ENCODE data around the gene TUT4. TPM values are rescaled to one million over a fixed set of nuclear protein-coding genes. Genes with fewer than 3 reads are reported as not detected.

Gene TUT4
- total and polyA plus RNA-seq, 2 experiments from 2014 or later, result 42.6 to 93.3 TPM

- Histone ChIP-seq H3K36me3 (peaks cover 3% of the 10 kb centered on the region), H3K4me3 (no peak overlapping the region), H3K9me3 (ENCODE audit: low read depth) (no peaks in the 10 kb centered on the region), H3K27me3 (no peaks in the 10 kb centered on the region), H3K4me1 (ENCODE audit: low read depth) (no peaks in the 10 kb centered on the region), H3K27ac (no peak overlapping the region)
- TF ChIP-seq CTCF (IDR thresholded peaks at IDR 0.05; ENCODE audit: low read depth, low read length), result no peak
- no peak for DNase-seq (ENCODE audit: low read depth in 1 of 2, low spot score in 1 of 2)
Measured at GRCh38 chr1:52532247-52532646, 20.6 kb downstream of the TUT4 start.

GRCh38 chr1:52531249-52531872, 21.5 kb downstream of the TUT4 start:
- Histone ChIP-seq H3K4me3 (no peak overlapping the region), H3K27me3 (no peaks in the 10 kb centered on the region), H3K9me3 (ENCODE audit: low read depth) (no peaks in the 10 kb centered on the region), H3K27ac (no peak overlapping the region), H3K4me1 (ENCODE audit: low read depth) (no peaks in the 10 kb centered on the region), H3K36me3 (peaks cover 3% of the 10 kb centered on the region)
- no peak for DNase-seq (ENCODE audit: low read depth in 1 of 2, low spot score in 1 of 2)
- no peak for TF ChIP-seq CTCF (IDR thresholded peaks at IDR 0.05; ENCODE audit: low read depth, low read length)

- no peak overlapping the region for H3K4me3 ChIP-seq
- no peaks in the 10 kb centered on the region for H3K9me3 ChIP-seq (ENCODE audit: low read depth)
- no peak for DNase-seq (ENCODE audit: low read depth in 1 of 2, low spot score in 1 of 2)
- no peak for TF ChIP-seq CTCF (IDR thresholded peaks at IDR 0.05; ENCODE audit: low read depth, low read length)
- H3K27ac ChIP-seq, result no peak overlapping the region
- no peaks in the 10 kb centered on the region for H3K4me1 ChIP-seq (ENCODE audit: low read depth)
- H3K27me3 ChIP-seq, result no peaks in the 10 kb centered on the region
- H3K36me3 ChIP-seq, result peaks cover 8% of the 10 kb centered on the region
Measured at GRCh38 chr1:52530563-52531144, 22.2 kb downstream of the TUT4 start.

- DNase-seq (ENCODE audit: low read depth in 1 of 2, low spot score in 1 of 2), result peak in 1 of 2 donors; percentile 10
- Histone ChIP-seq H3K9me3 (ENCODE audit: low read depth) (no peaks in the 10 kb centered on the region), H3K27ac (no peak overlapping the region), H3K36me3 (peaks cover 23% of the 10 kb centered on the region), H3K27me3 (no peaks in the 10 kb centered on the region), H3K4me3 (no peak overlapping the region), H3K4me1 (ENCODE audit: low read depth) (no peaks in the 10 kb centered on the region)
- no peak for TF ChIP-seq CTCF (IDR thresholded peaks at IDR 0.05; ENCODE audit: low read depth, low read length)
Measured at GRCh38 chr1:52523376-52523775, 29.5 kb downstream of the TUT4 start.

- no peak for TF ChIP-seq CTCF (IDR thresholded peaks at IDR 0.05; ENCODE audit: low read depth, low read length)
- peak in 1 of 2 donors; percentile 17 for DNase-seq (ENCODE audit: low read depth in 1 of 2, low spot score in 1 of 2)
Measured at GRCh38 chr1:52520148-52520547, 32.7 kb downstream of the TUT4 start.

More at GRCh38 chr1:52520148-52520547, 32.7 kb downstream of the TUT4 start:
- Histone ChIP-seq H3K27me3 (no peaks in the 10 kb centered on the region), H3K4me3 (no peak overlapping the region), H3K9me3 (ENCODE audit: low read depth) (no peaks in the 10 kb centered on the region), H3K27ac (no peak overlapping the region), H3K4me1 (ENCODE audit: low read depth) (peaks cover 10% of the 10 kb centered on the region), H3K36me3 (peaks cover 14% of the 10 kb centered on the region)

Measured in cardiac muscle cell (in vitro differentiated cells and primary cell).